Mononuclear cell (primary cell): ENCODE data around the gene FAM149B1. TPM values are rescaled to one million over a fixed set of nuclear protein-coding genes. Genes with fewer than 3 reads are reported as not detected.

Source experiments
- H3K27me3 ChIP-seq: 2 replicates; pipeline ENCODE4 v1.6.0; 2011; ENCODE audit warnings: low read length, control low read depth; ENCODE audit not compliant: insufficient read depth
- H3K4me1 ChIP-seq: 2 replicates; pipeline ENCODE4 v1.5.1; 2011; ENCODE audit warnings: mild to moderate bottlenecking, low read length, control low read depth; ENCODE audit not compliant: insufficient read depth
- H3K4me3 ChIP-seq: 2 replicates; pipeline ENCODE4 v1.5.1; 2011; ENCODE audit warnings: mild to moderate bottlenecking, low read length, moderate library complexity
- H3K9me3 ChIP-seq: 2 replicates; pipeline ENCODE4 v1.5.1; 2011; ENCODE audit warnings: low read depth, mild to moderate bottlenecking, control low read depth, low read length
- total RNA-seq: library from RNA; depleted of rRNA; stranded (reverse); fragments of >200 nt; gene quantifications from one replicate; pipeline ENCODE4 v1.2.3, GENCODE V29; 2012

FAM149B1 gene
- total RNA-seq, 1 donor: 8.6 TPM

- no peak overlapping the region for H3K4me3 ChIP-seq
- no peaks in the 10 kb centered on the region for H3K4me1 ChIP-seq
- H3K9me3 ChIP-seq: no peaks in the 10 kb centered on the region
- no peaks in the 10 kb centered on the region for H3K27me3 ChIP-seq
Observed at GRCh38 chr10:73262880-73263555, 95.1 kb downstream of the FAM149B1 start.

GRCh38 chr10:73263693-73264347, 95.9 kb downstream of the FAM149B1 start:
- no peaks in the 10 kb centered on the region for H3K27me3 ChIP-seq
- H3K4me1 ChIP-seq: no peaks in the 10 kb centered on the region
- H3K9me3 ChIP-seq: no peaks in the 10 kb centered on the region
- no peak overlapping the region for H3K4me3 ChIP-seq

GRCh38 chr10:73264423-73264822, 96.5 kb downstream of the FAM149B1 start:
- Histone ChIP-seq H3K27me3 (no peaks in the 10 kb centered on the region), H3K4me1 (no peaks in the 10 kb centered on the region), H3K4me3 (no peak overlapping the region), H3K9me3 (no peaks in the 10 kb centered on the region)

- Histone ChIP-seq H3K4me3 (no peak overlapping the region), H3K4me1 (no peaks in the 10 kb centered on the region), H3K9me3 (no peaks in the 10 kb centered on the region), H3K27me3 (no peaks in the 10 kb centered on the region)
Observed at GRCh38 chr10:73281097-73281496, 113.2 kb downstream of the FAM149B1 start.

GRCh38 chr10:73287441-73287840, 119.5 kb downstream of the FAM149B1 start:
- H3K27me3 ChIP-seq: no peaks in the 10 kb centered on the region
- no peaks in the 10 kb centered on the region for H3K9me3 ChIP-seq
- H3K4me3 ChIP-seq: no peak overlapping the region
- H3K4me1 ChIP-seq: no peaks in the 10 kb centered on the region

- no peaks in the 10 kb centered on the region for H3K9me3 ChIP-seq
Observed at GRCh38 chr10:73289958-73290357, 122.0 kb downstream of the FAM149B1 start.

GRCh38 chr10:73293461-73293860, 125.5 kb downstream of the FAM149B1 start:
- no peak overlapping the region for H3K4me3 ChIP-seq
- no peaks in the 10 kb centered on the region for H3K4me1 ChIP-seq
- H3K27me3 ChIP-seq: peaks cover 3% of the 10 kb centered on the region
- no peaks in the 10 kb centered on the region for H3K9me3 ChIP-seq

More at GRCh38 chr10:73289958-73290357, 122.0 kb downstream of the FAM149B1 start:
- H3K4me1 ChIP-seq: no peaks in the 10 kb centered on the region
- H3K27me3 ChIP-seq: no peaks in the 10 kb centered on the region
- no peak overlapping the region for H3K4me3 ChIP-seq

Other genes with a start within 250 kb of the FAM149B1 start
- gene PLA2G12B, start 213.3 kb upstream of the FAM149B1 start, total RNA-seq: not detected
- gene P4HA1, start 71.3 kb upstream of the FAM149B1 start, total RNA-seq: 26.6 TPM
- 0.42 TPM for gene NUDT13, start 57.7 kb upstream of the FAM149B1 start, total RNA-seq
- 67.7 TPM for gene ECD, start 111 bp upstream of the FAM149B1 start, total RNA-seq
- gene DNAJC9, start 79.1 kb downstream of the FAM149B1 start, total RNA-seq: 15.5 TPM
- gene MRPS16, start 84.5 kb downstream of the FAM149B1 start, total RNA-seq: 27.2 TPM
- 1.3 TPM for gene CFAP70, start 190.7 kb downstream of the FAM149B1 start, total RNA-seq
- 106 TPM for gene ANXA7, start 245.9 kb downstream of the FAM149B1 start, total RNA-seq